Ovary (tissue), 9 donors: ENCODE data around the gene TSSK6. TPM values are rescaled to one million over a fixed set of nuclear protein-coding genes. Genes with fewer than 3 reads are reported as not detected.

ENCODE experiments used
- DNase-seq, 5 donors: peaks; one replicate each; pipeline ENCODE4 v3.0.0-alpha.2; 2019 to 2020
- H3K27ac ChIP-seq, 2 donors: fragments of 200-600 bp; one replicate each; pipeline versions ENCODE4 v1.5.1 to v1.8.0; 2019 to 2022
- H3K27me3 ChIP-seq: fragments of 200-600 bp; one replicate; pipeline ENCODE4 v1.8.0; 2022
- H3K36me3 ChIP-seq: fragments of 200-600 bp; sonication (generic); one replicate; pipeline ENCODE4 v1.5.1; 2019
- H3K4me1 ChIP-seq: one replicate; pipeline ENCODE4 v1.8.1; 2013; ENCODE audit warnings: mild to moderate bottlenecking, moderate library complexity; ENCODE audit not compliant: insufficient read depth
- H3K4me3 ChIP-seq: fragments of 200-600 bp; sonication (generic); one replicate; pipeline ENCODE4 v1.5.1; 2017
- H3K9me3 ChIP-seq, 2 donors: fragments of 200-600 bp in 1 of 2; sonication (generic) in 1 of 2; one replicate each; pipeline versions ENCODE4 v1.5.1 to v1.8.1; 2013 to 2019; ENCODE audit warnings: mild to moderate bottlenecking in 1 of 2, moderate library complexity in 1 of 2
- CTCF ChIP-seq, 3 donors: fragments of 450-650 bp in 2 of 3; fragments of 200-600 bp in 1 of 3; IDR thresholded peaks; one replicate each; pipeline versions ENCODE4 v1.5.1 to v1.8.0; 2016 to 2022; ENCODE audit warnings: antibody characterized with exemption in 3 of 3, mild to moderate bottlenecking in 1 of 3
- EP300 ChIP-seq: sonication (generic); formaldehyde crosslinking; IDR thresholded peaks from one replicate; pipeline ENCODE4 v1.6.1; 2017; ENCODE audit warnings: antibody characterized with exemption
- POLR2A ChIP-seq: fragments of 450-650 bp; IDR thresholded peaks from one replicate; pipeline ENCODE4 v1.6.1; 2017; ENCODE audit warnings: antibody characterized with exemption, mild to moderate bottlenecking, moderate library complexity
- WGBS, 3 donors: extraction: QIAGEN DNeasy Blood & Tissue Kit in 1 of 3; methylation state at CpG; one replicate each; pipeline versions ENCODE4 v1.1.5 to v1.1.7; 2013 to 2017; 5-methylcytosine and 5-hydroxymethylcytosine counted together
- intact Hi-C, 4 donors: fragments of 100-400 bp; cut with DNase I; formaldehyde crosslinking; loops; one replicate each; pipeline versions ENCODE4 v1.11.0 to v1.15.1; 2022 to 2023
- polyA plus RNA-seq, 2 donors: library from polyadenylated mRNA; stranded (reverse); fragments of 200-250 nt in 1 of 2; fragments of 350-450 nt in 1 of 2; fragmentation: Illumina TruSeq in 1 of 2; extraction: RNeasy Lipid Tissue Mini Kit (QIAGEN cat#74804) in 1 of 2; gene quantifications; one replicate each; pipeline ENCODE4 v1.2.3, GENCODE V29; 2013 to 2014
- total RNA-seq, 7 donors: library from RNA; depleted of rRNA in 2 of 7; stranded (reverse); fragments of >200 nt in 2 of 7; fragmentation: NEBNext Ultra II Directional in 3 of 7; extraction: Animal tissue kit (Norgen Biotek cat#: 25700) in 3 of 7; gene quantifications; one replicate each; pipeline versions ENCODE4 v1.1.0 to v1.2.4, GENCODE V29; 2016 to 2023
- donor health status: DM: no; HTN: no; CAD: no; lungs with moderate emphysema.
- donor health status: DM: no; HTN: no; CAD: no.
- donor health status: Bipolar disorder and iron deficiency.
- donor health status: DM: yes; HTN: yes; CAD: no.
- donor health status: DM: no; HTN: no; CAD: no.
- donor health status: DM: yes; HTN: yes; CAD: no.

TSSK6 gene
- total and polyA plus RNA-seq, 9 donors, result 0.76 to 2.5 (median 1.1) TPM; not detected in 1

GRCh38 chr19:19538061-19538784, 22.9 kb upstream of the TSSK6 start, which contains the start of gene CILP2:
Gene CILP2, plus strand, starts transcription at chr19:19538265. Its CDS starts 85 bp downstream, at chr19:19538350.
- H3K4me1 ChIP-seq, result peaks cover 14% of the 10 kb centered on the region
- H3K27me3 ChIP-seq, result no peaks in the 10 kb centered on the region
- H3K36me3 ChIP-seq, result no peaks in the 10 kb centered on the region
- TF ChIP-seq EP300 (no peak), CTCF (IDR thresholded peaks at IDR 0.05) (no peak), POLR2A (no peak)
- H3K4me3 ChIP-seq, result peak within 1 kb of the TSS; percentile 3
- peak; percentile 65 to 86 (median 82) for DNase-seq
- WGBS, 3 donors, result 1 to 3% (median 1%) methylated on average over 53 to 56 of the region's 56 CpGs
- intact Hi-C loops, result no loop called here
- no peaks in the 10 kb centered on the region for H3K9me3 ChIP-seq
- H3K27ac ChIP-seq, result no peak within 1 kb of the TSS

DNA sequence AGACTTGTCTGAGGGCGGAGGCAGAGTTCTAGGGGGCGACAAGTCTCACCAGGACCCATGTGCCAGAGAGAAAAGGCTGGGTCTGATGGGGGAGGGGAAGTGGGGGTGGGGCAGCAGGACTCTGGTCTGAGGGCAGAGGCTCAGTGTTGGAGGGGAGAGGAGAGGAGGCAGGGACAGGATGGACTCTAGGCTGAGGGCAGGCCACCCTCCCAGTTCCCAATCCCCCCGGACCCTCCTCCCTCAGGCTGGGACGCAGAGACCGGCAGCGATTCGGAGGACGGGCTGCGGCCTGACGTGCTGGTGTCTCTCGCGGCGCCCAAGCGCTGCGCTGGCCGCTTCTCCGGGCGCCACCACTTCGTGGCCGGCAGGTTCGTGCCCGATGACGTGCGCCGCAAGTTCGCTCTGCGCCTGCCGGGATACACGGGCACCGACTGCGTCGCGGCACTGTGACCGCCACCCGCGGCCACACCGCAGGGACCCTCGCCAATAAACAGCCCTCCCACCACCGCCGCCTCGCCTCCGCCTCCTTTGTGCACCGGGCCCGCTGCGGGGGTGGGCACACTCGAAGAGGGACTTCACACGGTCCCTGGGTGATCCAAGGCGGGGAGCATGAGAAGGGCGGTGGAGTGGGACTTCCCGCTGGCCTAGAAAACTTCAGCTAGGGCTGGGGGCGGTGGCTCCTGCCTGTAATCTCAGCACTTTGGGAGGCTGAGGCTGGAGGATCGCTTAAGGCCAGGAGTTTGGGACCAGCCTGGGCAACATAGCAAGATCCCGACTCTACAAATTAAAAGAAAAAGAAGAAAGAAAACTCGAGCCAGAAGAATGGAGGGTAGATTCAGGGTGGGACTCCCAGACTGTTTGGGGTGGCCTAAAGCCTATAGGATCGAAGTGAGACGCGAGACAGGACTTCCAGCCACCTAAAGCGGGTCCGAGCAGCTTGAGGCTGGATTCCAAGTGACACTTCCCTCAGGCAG, 22.0 kb upstream of the TSSK6 start:
- TF ChIP-seq EP300 (no peak), POLR2A (no peak), CTCF (IDR thresholded peaks at IDR 0.05) (no peak)
- WGBS, 3 donors, result 18 to 41% (median 41%) methylated on average over 50 to 59 of the region's 59 CpGs
- no peaks in the 10 kb centered on the region for H3K27me3 ChIP-seq

DNA sequence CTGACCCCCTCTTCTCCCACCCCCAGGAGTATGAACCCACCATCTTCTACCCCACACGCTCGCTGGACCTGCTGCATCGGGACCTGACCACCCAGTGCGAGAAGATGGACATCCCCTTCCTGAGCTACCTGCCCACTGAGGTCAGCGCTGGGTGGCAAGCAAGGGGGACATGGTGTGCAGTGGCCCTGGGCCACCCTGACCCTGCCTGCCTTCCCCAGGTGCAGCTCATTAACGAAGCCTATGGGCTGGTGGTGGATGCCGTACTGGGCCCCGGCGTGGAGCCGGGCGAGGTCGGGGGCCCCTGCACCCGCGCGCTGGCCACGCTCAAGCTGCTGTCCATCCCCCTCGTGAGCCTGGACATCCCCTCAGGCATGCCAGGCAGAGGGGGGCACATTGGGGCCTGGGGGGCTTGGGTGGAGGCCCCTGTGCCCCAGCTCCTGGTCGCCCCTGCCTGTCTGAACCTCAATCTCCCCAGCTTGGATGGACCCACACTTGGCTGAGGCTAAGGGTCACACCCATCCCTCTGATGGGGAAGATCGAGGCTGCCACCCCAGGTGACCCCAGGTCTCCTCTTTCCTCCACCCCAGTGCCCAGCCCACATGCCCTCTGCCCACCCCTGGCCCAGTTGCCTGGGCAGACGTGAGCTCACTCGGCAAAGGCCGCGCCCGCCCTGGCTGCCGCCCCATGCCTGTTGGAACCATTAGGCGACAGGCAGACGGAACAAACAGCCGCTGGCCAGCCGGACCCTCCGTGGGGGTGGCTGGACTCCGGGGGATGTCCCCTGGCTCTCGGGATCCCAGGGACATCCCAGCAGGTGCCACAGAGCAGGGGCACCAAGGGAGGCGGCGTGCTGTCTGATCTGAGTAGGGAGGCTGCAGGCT, 20.2 kb upstream of the TSSK6 start:
- peaks cover 11% of the 10 kb centered on the region for H3K4me1 ChIP-seq
- H3K27ac ChIP-seq, result no peak overlapping the region
- intact Hi-C loops, result no loop called here
- DNase-seq, result peak in 1 of 5 donors; percentile 27
- H3K27me3 ChIP-seq, result no peaks in the 10 kb centered on the region
- WGBS, 3 donors, result 82 to 86% (median 83%) methylated on average over 32 to 34 of the region's 34 CpGs
- no peaks in the 10 kb centered on the region for H3K36me3 ChIP-seq
- TF ChIP-seq EP300 (no peak), CTCF (IDR thresholded peaks at IDR 0.05) (no peak), POLR2A (no peak)
- H3K4me3 ChIP-seq, result no peak overlapping the region
- no peaks in the 10 kb centered on the region for H3K9me3 ChIP-seq

More for the DNA sequence above, 22.0 kb upstream of the TSSK6 start:
- no peaks in the 10 kb centered on the region for H3K9me3 ChIP-seq
- no peak overlapping the region for H3K27ac ChIP-seq
- DNase-seq, result peak in 1 of 5 donors; percentile 26
- intact Hi-C loops, result no loop called here
- no peak overlapping the region for H3K4me3 ChIP-seq
- peaks cover 14% of the 10 kb centered on the region for H3K4me1 ChIP-seq
- H3K36me3 ChIP-seq, result no peaks in the 10 kb centered on the region
